Activated CD8-positive, alpha-beta memory T cell treated with anti-CD3 and anti-CD28 coated beads, Interleukin-2, amount 50 U/mL, for 24 hours (primary cell): Measurements from ENCODE around the gene HIGD2A.
A peak's percentile ranks its signal among the peaks of the same experiment; 100 is the strongest.

Experiments used
- DNase-seq: peaks from one replicate; pipeline ENCODE4 v3.0.0-alpha.2; 2020; ENCODE audit errors: extremely low read depth

HIGD2A gene

DNA sequence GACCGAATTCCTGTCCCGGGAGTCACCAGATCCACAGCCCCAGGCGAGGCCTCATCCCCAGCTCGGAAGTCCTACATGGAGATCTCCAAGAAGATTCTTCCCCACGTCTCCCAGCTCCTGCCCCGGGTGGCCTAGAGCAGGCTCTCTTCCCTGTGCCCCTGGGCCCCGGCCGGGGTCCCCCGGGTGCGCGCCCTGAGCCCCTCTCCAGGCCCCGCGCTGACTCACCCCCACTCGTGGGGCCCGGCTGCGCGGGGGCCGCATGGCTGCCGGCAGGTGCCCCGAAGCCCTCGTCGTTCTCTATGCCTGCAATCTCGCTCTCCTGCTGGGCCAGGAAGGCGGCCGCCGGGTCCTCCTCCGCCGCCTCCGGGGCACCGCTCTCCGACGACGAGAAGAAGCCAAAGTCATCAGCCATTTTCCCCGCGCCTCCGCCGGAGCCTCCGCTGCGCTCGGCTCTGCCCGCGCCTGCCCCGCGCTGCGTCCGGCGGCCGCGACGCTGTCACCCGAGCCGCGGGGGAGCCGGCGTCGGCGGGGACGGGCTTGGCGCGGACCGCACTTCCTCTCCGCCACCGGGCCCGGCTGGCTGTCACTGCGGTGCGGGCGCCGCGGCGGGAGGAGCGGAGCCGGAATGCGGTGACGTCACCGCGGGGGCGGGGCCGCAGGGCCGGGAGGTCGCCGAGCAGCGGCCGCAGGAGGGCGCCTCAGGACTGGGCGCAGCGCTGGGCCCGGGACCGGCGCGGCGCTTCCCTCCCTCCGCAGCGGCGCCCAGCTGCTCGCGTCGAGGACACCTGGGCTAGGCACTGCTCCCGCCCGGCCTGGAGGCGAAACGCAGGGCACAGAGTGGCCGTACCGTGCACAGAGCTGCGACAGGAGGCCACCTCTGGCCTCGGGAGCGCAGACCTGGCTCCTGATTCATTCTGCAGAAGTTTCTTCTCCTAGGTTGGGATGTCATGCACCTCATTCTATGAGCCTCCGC lies 27.7 kb downstream of the HIGD2A start, which contains the start of gene CLTB:
TSS of gene CLTB (minus strand) at position 588 of the 973 bp plus-strand sequence. CDS start at position 412, 176 bp downstream.
- peak; percentile 63 for DNase-seq

DNA sequence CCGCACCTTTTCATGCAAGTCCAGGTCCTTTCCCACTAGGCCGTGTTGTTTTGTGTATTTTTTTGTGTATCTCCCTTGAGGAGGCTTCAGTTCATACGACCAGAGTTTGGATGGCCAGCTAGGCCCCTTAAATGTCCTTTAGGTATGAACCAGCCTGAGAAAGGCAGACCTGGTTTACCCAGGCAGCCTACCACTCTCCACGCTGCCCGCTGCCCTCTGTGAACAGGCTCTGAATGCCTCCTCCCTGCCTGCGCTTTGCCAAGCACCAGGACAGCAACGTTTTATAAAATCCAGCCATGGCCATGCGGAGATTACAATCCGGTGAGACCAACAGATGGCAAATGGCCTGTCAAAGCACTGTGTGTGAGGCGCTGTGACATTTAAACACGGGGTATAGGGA lies 28.4 kb downstream of the HIGD2A start:
- no peak for DNase-seq

DNA sequence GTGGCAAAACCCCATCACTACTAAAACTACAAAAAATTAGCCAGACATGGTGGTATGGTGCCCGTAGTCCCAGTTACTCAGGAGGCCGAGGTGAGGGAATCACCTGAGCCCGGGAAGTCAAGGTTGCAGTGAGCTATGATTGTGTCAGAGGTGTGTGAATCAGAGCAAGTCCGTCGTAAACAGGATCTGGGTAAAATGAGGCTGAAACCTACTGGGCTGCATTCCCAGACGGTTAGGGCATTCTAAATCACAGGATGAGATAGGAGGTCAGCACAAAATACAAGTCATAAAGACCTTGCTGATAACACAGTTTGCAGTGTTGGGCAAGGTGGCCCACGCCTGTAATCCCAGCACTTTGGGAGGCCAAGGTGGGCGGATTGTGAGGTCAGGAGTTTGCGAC lies 29.7 kb downstream of the HIGD2A start:
- DNase-seq: no peak

DNA sequence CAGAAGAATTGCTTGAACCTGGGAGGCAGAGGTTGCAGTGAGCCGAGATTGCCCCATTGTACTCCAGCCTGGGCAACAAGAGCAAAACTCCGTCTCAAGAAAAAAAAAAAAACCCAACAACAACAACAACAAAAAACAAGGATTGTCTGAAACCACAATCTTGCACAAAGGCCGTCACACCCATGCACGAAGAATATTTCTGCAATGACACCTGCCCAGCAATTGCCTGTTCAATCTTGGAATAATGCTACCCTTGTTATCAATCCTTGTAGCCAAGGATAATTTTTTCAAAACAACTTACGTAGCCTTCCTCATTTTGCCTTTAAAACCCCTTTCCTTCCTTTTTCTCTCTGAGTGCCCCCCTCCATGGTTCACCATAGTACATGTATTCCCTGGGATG lies 31.5 kb downstream of the HIGD2A start:
- DNase-seq: no peak

GRCh38 chr5:176420972-176421544 lies 32.5 kb downstream of the HIGD2A start:
- DNase-seq: no peak

GRCh38 chr5:176424181-176424580 lies 35.6 kb downstream of the HIGD2A start:
- no peak for DNase-seq

DNA sequence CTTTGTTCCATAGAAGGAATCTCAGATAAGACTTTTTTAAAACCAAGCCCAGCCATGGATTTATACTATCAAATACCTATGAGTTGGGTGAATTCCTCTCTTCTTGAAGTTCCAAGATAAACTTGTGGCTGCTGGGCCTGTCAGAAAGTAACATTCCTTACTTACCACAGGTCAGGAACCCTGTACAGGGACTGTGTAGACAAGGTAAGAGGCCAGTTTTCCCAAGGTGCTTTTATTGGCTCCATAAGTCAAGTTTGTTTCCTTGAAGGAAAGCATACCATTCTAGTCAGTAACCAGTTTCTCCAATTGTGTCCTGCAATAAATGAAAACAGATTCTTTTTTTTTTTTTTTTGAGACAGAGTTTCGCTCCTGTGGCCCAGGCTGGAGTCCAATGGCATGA lies 36.6 kb downstream of the HIGD2A start:
- no peak for DNase-seq

- no peak for DNase-seq
These were observed 37.2 kb downstream of the HIGD2A start for GRCh38 chr5:176425791-176426190.

GRCh38 chr5:176426876-176427275 lies 38.3 kb downstream of the HIGD2A start:
- no peak for DNase-seq

DNA sequence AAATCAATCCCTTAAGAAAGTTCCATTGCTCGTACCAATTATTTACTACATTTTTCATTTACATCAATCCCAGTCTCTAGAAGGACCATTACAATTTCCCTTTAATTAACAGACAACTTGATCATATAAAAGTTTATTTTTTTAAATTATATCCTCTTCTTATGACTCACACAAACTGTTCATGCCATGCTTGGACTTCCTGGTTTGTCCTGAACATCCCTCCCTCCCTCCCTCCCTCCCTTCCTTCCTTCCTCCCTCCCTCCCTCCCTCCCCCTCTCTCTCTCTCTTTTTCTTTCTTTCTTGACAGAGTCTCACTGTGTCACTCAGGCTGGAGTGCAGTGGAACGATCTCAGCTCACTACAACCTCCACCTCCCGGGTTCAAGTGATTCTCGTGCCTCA lies 39.4 kb downstream of the HIGD2A start:
- no peak for DNase-seq

- DNase-seq: no peak
These were observed 41.4 kb downstream of the HIGD2A start for GRCh38 chr5:176429972-176430371.

- DNase-seq: no peak
These were observed 44.2 kb downstream of the HIGD2A start for GRCh38 chr5:176432707-176433106.

DNA sequence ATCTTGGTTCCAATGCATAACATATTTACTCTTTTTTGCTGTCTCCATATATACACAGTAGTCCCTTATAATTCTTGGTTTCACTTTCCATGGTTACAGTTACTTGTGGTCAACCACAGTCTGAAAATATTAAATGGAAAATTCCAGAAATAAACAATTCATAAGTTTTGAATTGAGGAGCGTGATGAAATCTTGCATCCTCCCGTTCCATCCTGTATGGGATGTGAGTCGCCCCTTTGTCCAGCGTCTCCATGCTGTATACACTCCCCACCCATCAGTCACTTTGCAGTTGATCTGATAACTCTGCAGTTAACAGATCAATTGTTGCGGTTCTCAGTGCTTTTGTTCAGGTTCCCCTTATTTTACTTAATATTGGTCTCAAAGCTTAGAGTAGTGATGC lies 48.1 kb downstream of the HIGD2A start:
- no peak for DNase-seq

DNA sequence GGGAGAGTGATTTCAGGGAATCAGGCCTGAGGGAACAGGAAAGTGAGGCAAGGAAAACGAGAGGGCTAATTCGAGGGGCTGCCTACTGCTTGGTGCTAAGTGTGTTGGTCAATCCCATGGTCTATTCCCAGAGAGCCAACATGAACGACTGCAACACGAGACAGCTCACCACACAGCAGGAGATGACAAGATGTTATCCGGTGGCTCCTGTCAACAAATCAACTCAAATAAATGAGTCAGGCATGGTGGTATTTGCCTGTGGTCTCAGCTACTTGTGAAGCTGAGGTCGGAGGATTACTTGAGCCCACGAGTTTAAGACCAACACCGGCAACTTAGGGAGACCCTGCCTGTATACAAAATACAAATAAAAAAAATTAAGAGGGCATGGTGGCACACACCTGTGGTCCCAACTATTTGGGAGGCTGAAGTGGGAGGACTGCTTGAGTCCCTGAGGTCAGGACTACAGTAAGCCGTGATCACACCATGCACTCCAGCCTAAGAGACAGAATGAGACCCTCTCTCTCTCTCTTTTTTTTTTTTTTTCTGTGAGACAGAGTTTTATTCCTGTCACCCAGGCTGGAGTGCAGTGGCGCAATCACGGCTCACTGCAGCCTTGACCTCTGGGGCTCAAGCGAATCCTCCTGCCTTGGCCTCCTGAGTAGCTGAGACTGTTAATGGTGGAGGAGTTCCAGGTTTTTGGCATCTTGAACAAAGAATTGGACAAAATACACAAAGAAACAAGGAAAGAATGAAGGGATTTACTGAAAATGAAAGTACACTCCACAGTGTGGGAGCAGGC lies 50.6 kb downstream of the HIGD2A start:
- DNase-seq: no peak
